H1 (cell line): Measurements from ENCODE around the gene ARHGAP24. TPM values are rescaled to one million over a fixed set of nuclear protein-coding genes. Genes with fewer than 3 reads are reported as not detected.

Source experiments
- CHD7 ChIP-seq: fragments of 300-600 bp; sonication (generic); IDR thresholded peaks from 2 replicates; pipeline ENCODE4 v1.7.1; 2012; ENCODE audit warnings: low read length, moderate library complexity, mild to moderate bottlenecking, inconsistent platforms; ENCODE audit not compliant: insufficient replicate concordance
- HDAC2 ChIP-seq, 2 experiments: fragments of 300-600 bp in 1 of 2; sonication (generic) in 1 of 2; IDR thresholded peaks; 2 replicates each; pipeline ENCODE4 v1.6.1; 2011 to 2012; ENCODE audit warnings: low read depth in 2 of 2, low read length in 2 of 2, mild to moderate bottlenecking in 2 of 2, moderate library complexity in 2 of 2, borderline replicate concordance in 1 of 2, inconsistent platforms in 1 of 2
- polyA plus RNA-seq, 7 experiments: library from polyadenylated mRNA; depleted of rRNA in 3 of 7; stranded (reverse) in 5 of 7; unstranded in 2 of 7; fragments of >200 nt in 5 of 7; fragments of 200-250 nt in 2 of 7; gene quantifications; 1 replicate in 5 of 7; 2 replicates in 1 of 7; 4 replicates in 1 of 7; pipeline versions ENCODE4 v1.2.1 to v1.2.3, GENCODE V29; 2011 to 2013; ENCODE audit warnings: missing spikeins in 2 of 7, mixed read lengths in 2 of 7
- total RNA-seq: library from RNA; stranded (reverse); fragmentation: NEBNext Ultra II Directional; extraction: Animal tissue kit (Norgen Biotek cat#: 25700); gene quantifications from 2 replicates; pipeline ENCODE4 v1.2.1, GENCODE V29; 2021

The ARHGAP24 gene
- total and polyA plus RNA-seq, 2 of the 8 experiments (the other 6 are each of a cell fraction or from before 2014, with no cell fraction given), result 0.08 to 0.50 TPM

GRCh38 chr4:85445050-85445639 is 29.8 kb upstream of the ARHGAP24 start (continued):
- TF ChIP-seq CHD7, result no peak
- TF ChIP-seq HDAC2 (IDR thresholded peaks at IDR 0.05; ENCODE audit: borderline replicate concordance in 1 of 2, low read depth in 2 of 2, low read length in 2 of 2), result no peak
